ENCODE measurements around the gene GTF2E1. TPM values are rescaled to one million over a fixed set of nuclear protein-coding genes. Genes with fewer than 3 reads are reported as not detected.
"Not testable (repeated sequence)": the region's sequence is repeated elsewhere in the genome, so short reads cannot be mapped to it uniquely, and the experiment has no call there.

The GTF2E1 gene
- total RNA-seq, 1 donor from 2014 or later = 29.8 TPM

DNA sequence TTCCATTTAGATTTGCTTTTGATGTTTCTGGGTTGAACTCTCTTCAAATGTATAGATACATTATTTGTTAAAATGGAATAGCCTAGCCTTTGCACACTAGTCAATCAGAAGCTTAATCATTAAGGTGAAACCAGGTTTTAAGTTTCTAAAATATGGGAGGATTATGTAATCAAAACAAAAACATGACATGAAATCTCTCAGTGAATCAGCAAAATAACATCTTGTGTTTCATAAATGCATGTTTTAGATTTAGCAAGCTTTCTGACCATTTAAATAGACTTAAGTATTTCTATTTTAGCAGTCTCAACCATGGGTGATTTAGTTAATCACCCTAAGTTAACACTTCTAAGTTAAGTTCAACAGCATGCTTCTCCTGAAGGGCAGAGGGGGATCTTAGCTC is 11.3 kb downstream of the GTF2E1 start:
- DNase-seq (ENCODE audit: low read depth in 2 of 2) = no peak

DNA sequence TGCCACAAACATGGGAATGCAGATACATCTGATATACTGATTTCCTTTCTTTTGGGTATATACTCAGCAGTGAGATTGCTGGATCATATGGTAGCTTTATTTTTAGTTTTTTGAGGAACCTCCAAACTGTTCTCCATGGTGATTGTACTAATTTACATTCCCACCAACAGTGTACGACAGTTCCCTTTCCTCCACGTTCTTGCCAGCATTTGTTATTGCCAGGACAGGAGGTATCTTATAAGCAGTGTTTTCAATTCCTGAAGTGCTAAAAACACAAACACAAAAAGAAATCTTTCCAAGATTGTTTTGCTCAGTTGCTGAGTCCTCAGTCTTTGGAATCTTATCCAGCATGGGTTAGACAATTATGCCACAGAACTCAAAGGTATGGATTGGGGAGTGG is 13.5 kb downstream of the GTF2E1 start:
- DNase-seq (ENCODE audit: low read depth in 2 of 2) = no peak

DNA sequence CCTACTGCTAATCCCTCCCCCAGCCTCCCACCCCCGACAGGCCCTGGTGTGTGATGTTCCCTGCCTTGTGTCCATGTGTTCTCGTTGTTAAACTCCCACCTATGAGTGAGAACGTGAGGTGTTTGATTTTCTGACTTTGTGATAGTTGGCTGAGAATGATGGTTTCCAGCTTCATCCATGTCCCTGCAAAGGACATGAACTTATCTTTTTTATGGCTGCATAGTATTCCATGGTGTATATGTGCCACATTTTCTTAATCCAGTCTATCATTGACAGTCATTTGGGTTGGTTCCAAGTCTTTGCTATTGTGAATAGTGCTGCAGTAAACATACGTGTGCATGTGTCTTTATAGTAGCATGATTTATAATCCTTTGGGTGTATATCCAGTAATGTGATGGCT is 16.0 kb downstream of the GTF2E1 start:
- DNase-seq (ENCODE audit: low read depth in 2 of 2) = not testable (repeated sequence)

DNA sequence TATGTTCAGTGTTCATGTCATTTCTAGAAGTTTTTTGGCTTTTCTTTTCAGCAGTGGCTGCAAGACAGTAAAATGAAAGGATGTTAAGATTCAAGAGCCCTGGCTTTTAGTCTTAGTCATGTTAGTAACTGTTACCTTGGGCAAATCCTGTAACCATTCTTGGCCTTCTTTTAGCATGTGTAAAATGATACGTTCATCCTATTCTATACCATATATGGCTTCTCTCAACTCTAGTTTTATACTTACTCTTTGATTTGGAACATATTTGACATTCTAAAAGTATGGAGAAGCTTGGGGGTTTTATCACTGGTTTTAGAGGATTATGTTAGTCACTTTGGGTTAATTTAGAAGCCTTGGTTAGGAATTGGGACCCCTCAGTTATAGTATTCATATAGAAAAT is 20.1 kb downstream of the GTF2E1 start:
- DNase-seq (ENCODE audit: low read depth in 2 of 2) = no peak

DNA sequence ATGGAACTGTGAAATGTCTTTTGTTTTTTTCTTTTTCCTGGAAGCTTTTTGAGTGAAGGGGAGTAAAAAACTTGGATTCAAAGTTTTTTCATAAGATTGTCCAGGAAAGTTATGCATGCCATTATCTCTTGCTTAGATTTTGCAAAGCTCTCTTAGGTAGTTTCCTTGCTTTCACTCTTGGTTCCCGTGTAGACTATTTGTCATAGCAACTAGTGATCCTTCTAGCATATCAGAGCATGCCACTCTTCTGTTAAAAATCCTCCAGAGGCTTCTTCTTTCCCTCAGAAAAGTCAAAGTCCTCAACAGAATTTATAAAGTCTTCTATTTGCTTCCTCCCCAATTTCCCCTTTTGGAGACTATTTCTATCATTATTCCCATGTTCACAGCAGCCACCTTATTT is 21.1 kb downstream of the GTF2E1 start:
- DNase-seq (ENCODE audit: low read depth in 2 of 2) = peak in 1 of 2 donors; percentile 1

DNA sequence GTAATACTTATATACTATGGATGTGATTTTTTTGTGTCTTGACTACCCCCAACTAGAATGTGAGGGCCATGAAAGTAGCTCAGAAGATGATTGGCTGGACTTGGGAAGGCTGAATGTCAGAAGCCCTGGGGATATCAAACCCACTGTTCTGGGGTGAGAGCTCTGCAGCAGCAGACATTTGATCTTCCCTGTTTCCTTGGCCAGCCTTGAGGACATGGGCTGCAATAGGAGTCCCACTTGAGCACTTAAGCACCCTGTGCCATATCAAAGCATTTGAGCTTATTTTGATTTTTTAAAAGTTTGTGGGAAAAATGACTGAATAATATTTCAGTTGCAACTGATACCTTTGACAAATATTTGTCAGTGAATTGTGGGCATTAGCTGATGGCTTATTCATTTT is 21.7 kb downstream of the GTF2E1 start:
- no peak for DNase-seq (ENCODE audit: low read depth in 2 of 2)

DNA sequence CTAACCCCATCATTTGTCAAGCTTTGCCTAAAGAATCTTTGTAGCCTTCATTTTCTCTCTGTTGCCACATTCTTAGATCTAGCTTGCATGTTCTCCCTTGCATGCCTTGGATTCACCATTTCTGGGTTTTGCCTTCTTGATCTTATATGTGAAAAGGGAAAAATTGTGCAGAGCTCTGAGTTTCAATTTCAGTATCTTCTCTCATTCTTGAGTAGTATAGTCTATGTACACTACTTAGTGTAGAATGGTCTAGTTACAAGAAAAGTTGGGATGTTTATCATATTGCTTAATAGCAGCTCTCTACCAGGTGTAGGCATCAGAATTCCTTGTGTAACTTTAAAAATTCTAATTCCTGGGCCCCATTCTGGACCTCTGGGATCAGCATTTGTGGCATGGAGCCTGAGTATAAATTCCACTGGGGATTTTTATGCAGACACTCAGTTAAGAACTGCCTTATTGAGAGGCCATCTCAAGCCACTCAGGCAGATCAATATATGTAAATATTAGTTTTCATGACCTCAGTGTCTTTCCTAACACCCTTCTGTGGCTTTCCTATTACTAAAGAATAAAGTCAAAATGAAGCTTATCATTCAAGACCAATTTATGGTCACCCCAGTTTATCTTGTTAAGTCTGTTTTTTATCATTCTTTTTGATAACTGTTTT is 23.4 kb downstream of the GTF2E1 start:
- no peak for DNase-seq (ENCODE audit: low read depth in 2 of 2)

DNA sequence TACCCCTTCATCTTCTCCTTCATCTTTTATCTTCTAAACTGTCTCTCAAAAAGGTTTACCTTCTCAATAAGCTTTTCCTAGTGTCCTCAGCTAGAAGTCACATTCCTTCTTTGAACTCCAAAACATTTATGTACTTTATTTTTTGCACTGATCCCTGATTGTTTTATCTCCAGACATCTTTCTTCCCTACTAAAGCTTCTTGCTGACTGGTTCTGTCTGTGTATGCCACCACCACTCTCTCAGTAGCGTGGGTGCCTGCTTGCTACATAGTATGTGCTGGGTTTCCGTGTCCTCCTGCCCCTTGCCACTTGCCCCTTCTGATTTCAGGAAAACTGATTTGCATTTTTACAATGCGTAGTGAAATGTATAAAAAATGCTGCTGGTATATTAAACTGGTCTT is 24.0 kb downstream of the GTF2E1 start:
- DNase-seq (ENCODE audit: low read depth in 2 of 2) = no peak

DNA sequence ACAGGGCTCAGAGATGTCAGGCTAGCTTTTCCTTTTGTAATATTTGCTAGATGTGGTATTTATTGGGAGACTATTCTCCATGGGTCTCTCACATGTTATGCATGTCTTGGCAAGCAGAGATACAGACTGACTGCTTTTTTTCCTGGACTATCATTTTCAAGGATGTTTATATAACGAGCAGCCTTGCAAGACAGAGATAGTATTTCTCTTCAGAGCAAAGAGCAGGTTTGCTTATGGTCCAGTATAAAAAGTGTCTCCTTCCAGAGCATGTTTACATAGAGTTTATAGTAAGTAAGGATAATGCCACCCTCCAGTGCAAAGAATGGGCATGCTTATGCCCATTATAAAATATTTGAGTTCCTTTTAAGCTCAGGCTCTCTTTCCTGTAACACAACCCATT is 24.6 kb downstream of the GTF2E1 start:
- peak in 1 of 2 donors; percentile 11 for DNase-seq (ENCODE audit: low read depth in 2 of 2)

DNA sequence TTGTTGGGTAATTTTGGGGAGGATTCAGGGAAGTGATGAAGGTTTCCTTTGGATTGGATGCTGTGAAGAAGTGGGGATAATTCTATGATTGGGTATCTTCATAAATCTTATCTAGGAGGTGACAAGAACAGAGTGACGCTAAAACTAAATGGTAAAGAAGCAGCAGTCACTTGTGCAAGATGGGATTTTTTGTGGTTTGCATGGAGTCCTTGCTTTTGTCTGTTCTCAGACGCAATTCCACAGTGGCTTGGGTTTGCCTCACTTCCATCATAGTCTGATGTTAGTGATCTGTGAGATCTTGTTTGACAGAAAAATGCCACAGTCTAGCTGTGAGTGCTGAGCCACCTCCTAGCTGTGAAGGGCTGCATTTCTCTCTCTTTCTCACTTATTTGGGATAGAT is 26.9 kb downstream of the GTF2E1 start:
- no peak for DNase-seq (ENCODE audit: low read depth in 2 of 2)

DNA sequence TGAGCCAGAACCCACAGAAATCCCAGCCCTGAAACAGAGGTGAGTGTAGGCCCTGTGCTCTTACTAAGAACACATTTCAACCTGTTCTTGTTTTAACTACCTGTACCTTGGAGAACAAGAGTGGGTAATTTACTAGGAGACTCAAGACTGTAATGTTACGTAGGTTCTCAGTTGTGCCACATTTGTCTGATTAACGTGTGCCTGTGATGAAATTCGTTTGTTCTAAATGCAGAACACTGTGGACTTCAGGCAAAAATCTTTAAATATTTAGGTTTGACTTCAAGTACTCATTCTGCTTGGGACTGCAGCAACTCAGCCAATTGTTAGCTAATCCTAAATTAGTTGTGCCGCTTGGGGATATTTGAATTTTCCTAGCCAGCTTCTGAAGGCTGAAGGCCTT is 28.3 kb downstream of the GTF2E1 start:
- DNase-seq (ENCODE audit: low read depth in 2 of 2) = no peak

DNA sequence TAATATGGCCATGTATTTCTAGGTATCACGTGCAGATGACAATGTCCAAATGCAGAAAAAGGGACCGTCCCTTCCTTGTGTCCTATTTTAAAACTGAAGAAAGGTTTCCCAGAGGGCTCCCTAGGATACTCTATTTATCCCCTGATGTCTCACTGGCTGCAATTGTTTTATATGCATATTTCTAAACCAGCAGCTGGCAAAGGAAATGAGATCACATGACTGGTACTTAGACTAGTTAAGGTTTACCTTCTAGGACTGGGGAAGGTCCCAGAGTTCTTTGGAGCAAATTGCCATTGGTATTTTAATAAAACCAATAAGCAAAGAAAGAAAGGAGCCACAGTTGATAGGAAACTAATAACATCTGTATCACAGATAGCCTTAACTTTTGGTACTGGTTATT is 29.5 kb downstream of the GTF2E1 start:
- no peak for DNase-seq (ENCODE audit: low read depth in 2 of 2)

DNA sequence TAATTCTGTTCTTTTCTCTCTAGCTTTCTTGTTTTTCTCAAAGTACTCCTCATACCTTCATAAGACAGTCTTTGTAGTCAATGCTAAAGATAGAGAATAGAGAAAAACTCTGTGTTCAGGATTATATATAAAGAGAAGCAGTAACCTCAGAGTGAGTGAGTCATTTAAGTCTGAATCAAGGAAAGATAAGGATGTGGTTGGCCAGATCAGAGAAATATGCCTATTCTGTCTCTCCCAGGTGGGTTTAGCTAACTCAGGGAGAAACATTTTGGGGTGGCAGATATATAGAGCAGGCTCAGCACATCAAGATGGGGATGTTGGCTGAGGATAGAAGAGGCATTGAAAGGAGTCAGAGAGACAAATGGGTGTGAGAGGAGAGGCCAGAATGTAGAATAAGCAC is 31.4 kb downstream of the GTF2E1 start:
- DNase-seq (ENCODE audit: low read depth in 2 of 2) = peak in 1 of 2 donors; percentile 22

DNA sequence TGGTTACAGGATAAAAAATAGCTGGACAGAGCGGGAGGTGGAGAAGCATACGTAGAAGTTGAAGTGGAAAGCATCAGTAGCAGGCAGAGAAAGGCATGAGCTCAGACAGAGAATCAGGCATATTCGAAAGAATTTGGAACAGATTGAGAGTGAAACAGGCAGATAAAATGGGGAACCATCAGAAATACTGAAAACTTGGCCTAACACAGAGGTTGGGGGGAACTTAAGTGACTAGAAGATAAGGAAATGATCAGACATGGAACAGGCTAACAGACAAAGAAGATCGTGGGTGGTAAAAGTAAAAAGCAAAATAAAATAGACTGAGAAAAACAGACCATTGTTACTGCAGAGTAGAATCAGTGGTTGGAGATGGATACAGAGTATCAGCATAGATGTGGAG is 32.9 kb downstream of the GTF2E1 start:
- DNase-seq (ENCODE audit: low read depth in 2 of 2) = no peak

DNA sequence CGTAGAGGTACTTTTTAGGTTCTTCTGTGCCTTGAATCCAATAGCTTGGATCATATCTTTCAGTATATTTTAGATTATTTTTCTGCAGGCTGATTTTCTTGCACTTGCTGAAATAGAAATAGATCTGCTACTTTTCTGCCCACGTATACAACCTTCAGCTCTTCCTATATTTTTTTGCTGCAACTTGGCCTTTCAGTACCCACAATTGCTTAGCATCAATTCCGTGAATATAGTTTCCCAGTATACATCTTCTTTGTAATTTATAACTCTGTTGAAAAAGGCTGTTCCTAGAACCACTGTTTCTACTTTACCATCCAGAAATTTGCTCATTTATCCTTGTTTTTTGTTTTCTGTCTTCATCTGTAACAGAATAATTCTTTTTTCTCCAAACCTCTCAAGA is 36.2 kb downstream of the GTF2E1 start:
- no peak for DNase-seq (ENCODE audit: low read depth in 2 of 2)

DNA sequence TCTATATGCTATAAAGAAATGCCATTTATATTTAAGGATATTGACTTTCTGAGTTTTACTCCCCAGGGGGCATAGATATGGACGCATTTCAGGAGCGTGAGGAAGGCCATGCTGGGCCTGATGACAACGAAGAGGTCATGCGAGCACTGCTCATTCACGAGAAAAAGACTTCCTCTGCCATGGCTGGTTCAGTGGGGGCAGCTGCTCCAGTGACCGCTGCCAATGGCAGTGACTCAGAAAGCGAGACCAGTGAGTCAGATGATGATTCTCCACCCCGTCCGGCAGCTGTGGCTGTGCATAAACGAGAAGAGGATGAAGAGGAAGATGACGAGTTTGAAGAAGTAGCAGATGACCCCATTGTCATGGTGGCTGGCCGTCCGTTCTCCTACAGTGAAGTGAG is 38.4 kb downstream of the GTF2E1 start:
- peak; percentile 78 to 97 for DNase-seq (ENCODE audit: low read depth in 2 of 2)

DNA sequence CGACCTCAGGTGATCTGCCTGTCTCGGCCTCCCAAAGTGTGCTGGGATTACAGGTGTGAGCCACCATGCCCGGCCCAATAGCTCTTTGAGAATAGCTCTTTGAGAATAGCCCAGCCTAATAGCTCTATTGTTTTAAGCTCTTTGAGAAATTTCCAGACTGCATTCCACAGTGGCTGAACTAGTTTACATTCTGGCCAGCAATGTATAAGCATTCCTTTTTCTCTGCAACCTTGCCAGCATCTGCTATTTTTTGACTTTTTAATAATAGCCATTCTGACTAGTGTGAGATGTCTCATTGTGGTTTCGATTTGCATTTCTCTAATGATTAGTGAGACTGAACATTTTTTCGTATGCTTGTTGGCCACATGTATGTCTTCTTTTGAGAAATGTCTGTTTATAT is 43.3 kb downstream of the GTF2E1 start:
- DNase-seq (ENCODE audit: low read depth in 2 of 2) = peak; percentile 35 to 47

DNA sequence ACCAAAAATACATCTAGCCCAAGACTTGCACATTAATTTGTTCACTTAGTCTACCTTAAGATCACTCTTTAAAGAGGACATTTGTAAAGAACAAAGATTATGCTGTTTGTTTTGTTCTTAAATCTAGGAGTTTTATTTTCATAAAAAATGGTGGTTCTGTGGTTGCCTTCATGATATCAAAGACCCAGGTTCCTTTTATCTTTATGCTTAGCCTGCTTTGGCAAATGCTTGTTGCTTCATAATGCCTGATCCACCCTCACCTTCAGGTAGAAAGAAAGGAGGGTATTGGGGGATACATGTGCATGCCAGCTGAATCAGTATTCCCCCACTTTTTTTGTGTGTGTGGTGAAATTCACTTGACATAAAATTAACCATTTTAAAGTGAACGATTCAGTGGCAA is 48.5 kb downstream of the GTF2E1 start:
- DNase-seq (ENCODE audit: low read depth in 2 of 2) = no peak

DNA sequence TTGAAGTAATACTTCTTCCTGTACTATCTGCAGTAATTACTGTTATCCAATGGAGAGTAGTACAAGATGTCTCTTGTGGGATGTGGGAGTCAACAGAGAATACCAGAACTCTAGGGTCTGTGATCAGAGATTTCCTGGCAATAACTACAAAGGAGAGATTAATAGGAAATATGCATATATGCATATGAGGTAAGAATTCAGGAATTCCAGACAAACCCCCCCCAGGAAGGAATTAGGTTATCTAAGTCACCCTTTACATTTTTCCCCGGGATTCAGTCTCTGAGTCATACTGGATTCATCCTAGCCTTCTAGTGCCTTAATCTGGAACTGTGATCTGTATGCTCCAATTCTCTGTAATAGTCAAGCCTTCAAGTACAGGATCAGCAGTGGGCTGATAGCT is 49.4 kb downstream of the GTF2E1 start:
- peak; percentile 24 to 70 for DNase-seq (ENCODE audit: low read depth in 2 of 2)

DNA sequence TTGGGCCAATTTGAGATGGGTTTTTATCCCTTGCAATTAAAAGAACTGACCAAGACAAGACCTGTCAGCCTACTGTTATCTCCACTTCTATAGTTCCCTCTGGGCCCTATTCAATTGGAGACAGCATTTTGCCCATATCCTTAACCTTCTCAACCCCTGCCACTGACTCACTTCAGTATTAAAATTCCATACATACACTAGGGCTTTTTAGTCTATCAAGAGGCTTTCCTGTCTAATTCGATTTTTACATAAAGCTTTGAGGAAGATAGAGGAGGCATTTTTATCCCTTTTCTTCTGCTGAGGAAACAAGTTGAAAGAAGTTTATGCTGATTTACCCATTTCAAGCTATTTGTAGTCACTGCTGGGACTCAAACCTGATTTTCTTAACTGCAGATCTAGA is 51.1 kb downstream of the GTF2E1 start:
- DNase-seq (ENCODE audit: low read depth in 2 of 2) = no peak

DNA sequence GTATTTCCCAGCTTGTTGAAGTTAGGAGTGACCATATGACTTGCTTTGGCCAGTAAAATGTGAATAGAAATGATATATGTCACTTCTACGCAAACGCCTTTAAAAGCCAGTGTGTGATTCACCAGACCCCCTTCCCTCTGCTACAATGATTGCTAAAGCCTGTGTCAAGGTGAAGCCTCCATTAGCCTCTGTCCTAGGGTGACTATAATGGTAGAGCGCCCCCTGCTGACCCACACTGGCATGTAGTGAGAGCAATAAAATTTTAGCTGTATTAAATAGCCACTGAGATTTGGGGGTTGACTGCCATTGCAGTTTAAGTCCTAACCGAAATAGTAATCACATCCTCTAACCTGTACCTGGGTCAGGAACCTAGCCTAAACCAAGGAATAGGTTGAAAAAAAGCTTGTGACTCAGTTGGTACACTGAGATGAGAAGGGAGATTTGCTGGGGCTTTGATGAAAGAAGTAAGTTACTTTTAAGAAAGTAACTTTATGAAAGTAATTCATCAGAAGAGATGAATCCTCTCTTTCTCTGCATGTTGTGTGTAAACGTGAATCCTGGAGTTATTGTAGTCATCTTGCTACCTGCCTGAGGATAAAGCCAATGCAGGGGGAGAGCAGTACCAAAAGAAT is 52.6 kb downstream of the GTF2E1 start:
- DNase-seq (ENCODE audit: low read depth in 2 of 2) = peak; percentile 83 to 88

DNA sequence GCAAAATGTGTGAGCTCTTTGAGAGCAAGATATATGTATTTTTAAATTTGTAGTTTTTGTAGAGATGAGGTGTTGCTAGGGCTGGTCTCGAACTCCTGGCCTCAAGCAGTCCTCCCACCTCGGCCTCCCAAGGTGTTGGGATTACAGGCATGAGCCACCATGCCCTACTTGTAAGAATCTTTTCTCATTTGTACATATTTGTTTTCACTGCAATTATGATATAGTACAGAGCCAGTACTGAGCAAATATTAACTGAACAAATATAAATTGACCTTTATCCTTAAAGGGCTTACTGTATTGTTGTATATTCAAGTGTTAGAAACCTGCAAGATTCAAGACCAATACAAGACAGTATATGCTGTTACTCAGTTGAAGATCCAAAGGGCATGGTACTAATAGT is 53.4 kb downstream of the GTF2E1 start:
- DNase-seq (ENCODE audit: low read depth in 2 of 2) = no peak

DNA sequence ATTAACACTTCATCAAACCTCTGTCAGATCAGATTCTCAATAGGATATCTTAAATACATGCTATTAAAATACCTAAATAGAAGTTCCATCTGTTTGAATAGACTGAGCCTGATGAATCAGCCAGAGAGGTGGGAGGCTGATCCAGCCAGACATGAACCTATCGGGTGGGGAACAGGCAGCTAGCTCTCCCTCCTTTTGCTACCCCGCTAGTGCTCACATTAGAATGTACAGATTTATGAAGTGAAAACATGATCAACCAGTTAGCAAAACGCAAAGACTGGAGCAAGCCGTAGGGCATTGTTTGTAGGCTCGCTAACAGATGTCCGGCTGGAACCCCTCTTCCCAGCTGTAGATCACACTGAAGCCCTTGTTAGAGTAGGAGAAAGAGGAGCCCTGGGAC is 54.4 kb downstream of the GTF2E1 start:
- DNase-seq (ENCODE audit: low read depth in 2 of 2) = no peak

DNA sequence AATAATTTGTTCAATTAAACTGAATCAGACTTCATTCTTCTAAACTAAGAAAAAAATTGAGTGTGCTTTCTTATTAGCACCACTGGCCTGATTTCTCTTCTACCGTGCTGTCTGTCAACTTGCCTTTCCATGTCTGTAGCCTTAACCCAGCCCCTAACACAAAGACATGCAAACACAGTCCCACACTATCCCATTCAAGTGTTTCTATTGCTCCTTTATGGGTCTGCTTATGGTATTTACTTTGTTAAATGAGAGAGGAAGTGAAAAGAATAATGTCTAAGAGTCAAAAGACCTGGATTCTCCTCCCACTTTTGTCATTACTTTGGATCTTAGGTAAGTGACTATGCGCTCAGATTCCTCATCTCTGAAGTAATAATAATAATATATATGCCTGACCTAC is 55.3 kb downstream of the GTF2E1 start:
- no peak for DNase-seq (ENCODE audit: low read depth in 2 of 2)

All from lung microvascular endothelial cell (primary cell).